Adrenal gland (tissue), 12 donors: ENCODE data around the gene ZNF609. TPM values are rescaled to one million over a fixed set of nuclear protein-coding genes. Genes with fewer than 3 reads are reported as not detected.

Source experiments
- DNase-seq, 7 donors: peaks; one replicate each; pipeline ENCODE4 v3.0.0-alpha.2; 2019 to 2020
- H3K27ac ChIP-seq, 5 donors: fragments of 200-600 bp; sonication (generic) in 4 of 5; 1 replicate in 3 of 5; 2 replicates in 2 of 5; pipeline versions ENCODE4 v1.5.1 to v1.8.0; 2016 to 2020; ENCODE audit warnings: mild to moderate bottlenecking in 1 of 5
- H3K27me3 ChIP-seq: fragments of 200-600 bp; 2 replicates; pipeline ENCODE4 v1.8.0; 2021
- H3K36me3 ChIP-seq, 2 donors: fragments of 200-600 bp; replicated peaks in 1 of 2; 1 replicate in 1 of 2; 2 replicates in 1 of 2; pipeline versions ENCODE4 v1.5.1 to v1.8.0; 2018 to 2022
- H3K4me1 ChIP-seq, 2 donors: fragments of 200-600 bp; replicated peaks in 1 of 2; 1 replicate in 1 of 2; 2 replicates in 1 of 2; pipeline versions ENCODE4 v1.5.1 to v1.8.0; 2018 to 2021
- H3K4me3 ChIP-seq, 4 donors: fragments of 200-600 bp; sonication (generic) in 3 of 4; one replicate each; pipeline ENCODE4 v1.5.1; 2016 to 2018
- H3K9me3 ChIP-seq, 3 donors: fragments of 200-600 bp; sonication (generic) in 1 of 3; replicated peaks in 1 of 3; 1 replicate in 2 of 3; 2 replicates in 1 of 3; pipeline versions ENCODE4 v1.5.1 to v1.8.0; 2016 to 2021
- POLR2A ChIP-seq, 2 donors: fragments of 450-650 bp; IDR thresholded peaks; one replicate each; pipeline ENCODE4 v1.6.1; 2017; ENCODE audit warnings: antibody characterized with exemption in 2 of 2, mild to moderate bottlenecking in 2 of 2, moderate library complexity in 1 of 2
- WGBS, 4 donors: extraction: QIAGEN DNeasy Blood & Tissue Kit in 2 of 4; methylation state at CpG; one replicate each; pipeline versions ENCODE4 v1.1.5 to v1.1.7; 2013 to 2017; 5-methylcytosine and 5-hydroxymethylcytosine counted together
- intact Hi-C, 2 donors: fragments of 100-400 bp; cut with DNase I; formaldehyde crosslinking; loops; one replicate each; pipeline versions ENCODE4 v1.14.1 to v1.15.0; 2022 to 2023
- polyA plus RNA-seq, 3 donors: library from polyadenylated mRNA; stranded (reverse); fragments of 200-250 nt in 2 of 3; fragments of 350-450 nt in 1 of 3; fragmentation: Illumina TruSeq in 1 of 3; extraction: RNeasy Lipid Tissue Mini Kit (QIAGEN cat#74804) in 1 of 3; gene quantifications; one replicate each; pipeline ENCODE4 v1.2.3, GENCODE V29; 2013 to 2014
- total RNA-seq, 9 donors: library from RNA; depleted of rRNA in 4 of 9; stranded (reverse); fragments of >200 nt in 4 of 9; fragments of 120-200 nt in 1 of 9; fragmentation: NEBNext Ultra II Directional in 1 of 9; extraction: Animal tissue kit (Norgen Biotek cat#: 25700) in 1 of 9; gene quantifications; one replicate each; pipeline versions ENCODE4 v1.1.0 to v1.2.4, GENCODE V29; 2013 to 2023
- TF ChIP-seq, protein P1 (sequence below), 6 experiments: fragments of 450-650 bp in 4 of 6; fragments of 200-600 bp in 2 of 6; sonication (generic) in 1 of 6; IDR thresholded peaks; 1 replicate in 5 of 6; 2 replicates in 1 of 6; pipeline versions ENCODE4 v1.5.1 to v1.8.0; 2016 to 2021; ENCODE audit warnings: antibody characterized with exemption in 6 of 6, mild to moderate bottlenecking in 2 of 6, moderate library complexity in 1 of 6
- donor health status: healthy with polysubstance abuse.
- donor health status: Bipolar disorder and iron deficiency.
- donor health status: DM: yes; HTN: yes; CAD: no.
- donor health status: DM: no; HTN: no; CAD: no.
- donor health status: DM: no; HTN: no; CAD: no.
- donor health status: DM: yes; HTN: yes; CAD: no.

ZNF609 gene
- total and polyA plus RNA-seq, 12 donors = 4.4 to 35.5 (median 25.4) TPM

GRCh38 chr15:64710676-64711428, 250.5 kb downstream of the ZNF609 start:
- intact Hi-C loops = no loop called here
- no peak for DNase-seq
- Histone ChIP-seq H3K27me3 (no peaks in the 10 kb centered on the region), H3K4me1 (no peaks in the 10 kb centered on the region), H3K36me3 (no peaks in the 10 kb centered on the region), H3K9me3 (no peaks in the 10 kb centered on the region), H3K27ac (no peak overlapping the region), H3K4me3 (no peak overlapping the region)
- WGBS, 4 donors = 91 to 95% (median 94%) methylated on average over 7 of the region's 7 CpGs
- TF ChIP-seq, protein P1, sequence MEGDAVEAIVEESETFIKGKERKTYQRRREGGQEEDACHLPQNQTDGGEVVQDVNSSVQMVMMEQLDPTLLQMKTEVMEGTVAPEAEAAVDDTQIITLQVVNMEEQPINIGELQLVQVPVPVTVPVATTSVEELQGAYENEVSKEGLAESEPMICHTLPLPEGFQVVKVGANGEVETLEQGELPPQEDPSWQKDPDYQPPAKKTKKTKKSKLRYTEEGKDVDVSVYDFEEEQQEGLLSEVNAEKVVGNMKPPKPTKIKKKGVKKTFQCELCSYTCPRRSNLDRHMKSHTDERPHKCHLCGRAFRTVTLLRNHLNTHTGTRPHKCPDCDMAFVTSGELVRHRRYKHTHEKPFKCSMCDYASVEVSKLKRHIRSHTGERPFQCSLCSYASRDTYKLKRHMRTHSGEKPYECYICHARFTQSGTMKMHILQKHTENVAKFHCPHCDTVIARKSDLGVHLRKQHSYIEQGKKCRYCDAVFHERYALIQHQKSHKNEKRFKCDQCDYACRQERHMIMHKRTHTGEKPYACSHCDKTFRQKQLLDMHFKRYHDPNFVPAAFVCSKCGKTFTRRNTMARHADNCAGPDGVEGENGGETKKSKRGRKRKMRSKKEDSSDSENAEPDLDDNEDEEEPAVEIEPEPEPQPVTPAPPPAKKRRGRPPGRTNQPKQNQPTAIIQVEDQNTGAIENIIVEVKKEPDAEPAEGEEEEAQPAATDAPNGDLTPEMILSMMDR (IDR thresholded peaks at IDR 0.05) = no peak
- TF ChIP-seq POLR2A (IDR thresholded peaks at IDR 0.05) = no peak

DNA sequence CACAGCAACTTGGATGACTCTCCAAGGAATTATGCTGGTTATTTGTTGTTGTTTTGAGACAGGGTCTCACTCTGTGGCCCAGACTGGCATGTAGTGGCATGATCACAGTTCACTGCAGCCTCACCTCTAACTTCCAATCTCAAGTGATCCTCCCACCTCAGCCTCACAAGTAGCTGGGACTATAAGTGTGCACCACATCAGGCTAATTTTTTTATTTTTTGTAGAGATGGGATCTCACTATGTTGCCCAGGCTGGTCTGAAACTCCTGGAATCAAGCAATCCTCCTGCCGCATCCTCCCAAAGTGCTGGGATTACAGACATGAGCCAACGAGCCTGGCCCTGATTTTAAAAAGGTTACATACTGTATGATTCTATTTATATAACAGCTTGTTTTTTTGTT, 252.0 kb downstream of the ZNF609 start:
- Histone ChIP-seq H3K27ac (no peak overlapping the region), H3K9me3 (no peaks in the 10 kb centered on the region), H3K4me1 (no peaks in the 10 kb centered on the region), H3K27me3 (no peaks in the 10 kb centered on the region), H3K36me3 (no peaks in the 10 kb centered on the region), H3K4me3 (no peak overlapping the region)
- intact Hi-C loops = no loop called here
- TF ChIP-seq, protein P1 (IDR thresholded peaks at IDR 0.05) = no peak
- TF ChIP-seq POLR2A (IDR thresholded peaks at IDR 0.05) = no peak
- 74 to 84% (median 83%) methylated on average over 2 of the region's 2 CpGs for WGBS, 4 donors
- DNase-seq = no peak

GRCh38 chr15:64713592-64713991, 253.2 kb downstream of the ZNF609 start:
- no peaks in the 10 kb centered on the region for H3K9me3 ChIP-seq
- 87 to 92% (median 89%) methylated on average over 6 of the region's 6 CpGs for WGBS, 4 donors
- no peaks in the 10 kb centered on the region for H3K36me3 ChIP-seq
- H3K4me3 ChIP-seq = no peak overlapping the region
- DNase-seq = no peak
- no peaks in the 10 kb centered on the region for H3K27me3 ChIP-seq
- intact Hi-C loops = no loop called here
- TF ChIP-seq, protein P1 (IDR thresholded peaks at IDR 0.05) = no peak
- no peak for TF ChIP-seq POLR2A (IDR thresholded peaks at IDR 0.05)
- no peak overlapping the region for H3K27ac ChIP-seq
- H3K4me1 ChIP-seq = no peaks in the 10 kb centered on the region

DNA sequence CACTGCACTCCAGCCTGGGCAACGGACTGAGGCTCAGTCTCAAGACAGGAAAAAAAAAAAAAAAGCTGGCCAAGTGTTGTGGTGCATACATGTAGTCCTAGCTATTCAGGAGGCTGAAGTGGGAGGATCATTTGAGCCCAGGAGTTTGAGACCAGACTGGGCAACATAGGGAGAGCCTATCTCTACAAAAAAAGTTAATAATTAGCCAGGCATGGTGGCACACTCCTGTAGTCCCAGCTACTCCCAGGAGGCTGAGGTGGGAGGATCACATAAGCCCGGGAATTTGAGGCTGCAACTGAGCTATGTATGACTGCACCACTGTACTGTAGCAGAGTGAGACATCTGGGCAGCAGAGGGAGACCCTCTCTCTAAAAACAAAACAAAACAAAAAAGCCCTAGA, 256.1 kb downstream of the ZNF609 start:
- H3K9me3 ChIP-seq = no peaks in the 10 kb centered on the region
- 85 to 91% (median 90%) methylated on average over 2 of the region's 2 CpGs for WGBS, 4 donors
- TF ChIP-seq, protein P1 (IDR thresholded peaks at IDR 0.05) = no peak
- no peak for TF ChIP-seq POLR2A (IDR thresholded peaks at IDR 0.05)
- no peak overlapping the region for H3K27ac ChIP-seq
- DNase-seq = no peak
- no peaks in the 10 kb centered on the region for H3K36me3 ChIP-seq
- H3K27me3 ChIP-seq = no peaks in the 10 kb centered on the region
- H3K4me1 ChIP-seq = no peaks in the 10 kb centered on the region
- intact Hi-C loops = no loop called here
- H3K4me3 ChIP-seq = no peak overlapping the region
